Progenitor cell of endocrine pancreas (in vitro differentiated cells): Measurements from ENCODE around the gene CNOT2. TPM values are rescaled to one million over a fixed set of nuclear protein-coding genes. Genes with fewer than 3 reads are reported as not detected.

Experiments
- DNase-seq: peaks from one replicate; pipeline ENCODE4 v3.0.0; 2021; ENCODE audit warnings: low spot score; ENCODE audit not compliant: unreplicated experiment
- H3K27ac Mint-ChIP-seq: 2 replicates; pipeline ENCODE4 v1.8.0; 2021; ENCODE audit warnings: mild to moderate bottlenecking, moderate library complexity, mixed read lengths
- H3K27me3 Mint-ChIP-seq: 2 replicates; pipeline ENCODE4 v1.8.0; 2021; ENCODE audit warnings: mixed read lengths
- H3K36me3 Mint-ChIP-seq: 2 replicates; pipeline ENCODE4 v1.8.0; 2022; ENCODE audit warnings: mixed read lengths; ENCODE audit not compliant: insufficient read depth
- H3K4me1 Mint-ChIP-seq: 2 replicates; pipeline ENCODE4 v1.8.0; 2021; ENCODE audit warnings: low read depth, mixed read lengths
- H3K4me3 Mint-ChIP-seq: 2 replicates; pipeline ENCODE4 v1.8.0; 2021; ENCODE audit warnings: low read depth, mild to moderate bottlenecking, moderate library complexity, mixed read lengths
- H3K9me3 Mint-ChIP-seq: 2 replicates; pipeline ENCODE4 v1.8.0; 2021; ENCODE audit warnings: low read depth, mixed read lengths
- total RNA-seq: library from RNA; stranded (reverse); gene quantifications from 2 replicates; pipeline ENCODE4 v1.2.1, GENCODE V29; 2021
- TF ChIP-seq, protein P1 (sequence below): fragments of 200-600 bp; sonication (generic); IDR thresholded peaks from one replicate; pipeline ENCODE4 v1.5.0; 2021; ENCODE audit warnings: antibody characterized with exemption, mild to moderate bottlenecking; ENCODE audit not compliant: unreplicated experiment

Gene CNOT2
- total RNA-seq, 1 donor from 2014 or later = 128 TPM

DNA sequence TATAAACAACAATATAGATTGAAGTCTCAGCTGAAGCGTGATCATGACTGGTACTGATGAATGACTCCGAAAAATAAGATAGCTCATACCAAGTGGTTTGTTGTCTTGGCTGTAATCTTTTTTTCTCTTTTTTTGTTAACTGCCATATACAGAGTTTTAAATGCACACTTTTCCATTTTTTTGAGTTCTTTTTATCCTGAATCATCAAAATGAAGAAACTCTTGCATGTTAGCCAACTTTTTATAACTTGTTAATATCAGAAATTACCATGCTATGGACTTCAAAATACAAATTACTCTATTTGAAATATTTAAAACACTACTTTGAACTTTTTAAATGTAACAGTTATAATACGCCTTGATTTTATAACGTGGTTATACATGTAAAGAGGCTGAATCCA, 112.7 kb downstream of the CNOT2 start:
- Mint-ChIP-seq H3K4me1 (peaks cover 2% of the 10 kb centered on the region), H3K36me3 (peaks cover 10% of the 10 kb centered on the region), H3K27me3 (no peaks in the 10 kb centered on the region), H3K27ac (no peak overlapping the region), H3K4me3 (no peak overlapping the region), H3K9me3 (no peaks in the 10 kb centered on the region)
- TF ChIP-seq, protein P1, sequence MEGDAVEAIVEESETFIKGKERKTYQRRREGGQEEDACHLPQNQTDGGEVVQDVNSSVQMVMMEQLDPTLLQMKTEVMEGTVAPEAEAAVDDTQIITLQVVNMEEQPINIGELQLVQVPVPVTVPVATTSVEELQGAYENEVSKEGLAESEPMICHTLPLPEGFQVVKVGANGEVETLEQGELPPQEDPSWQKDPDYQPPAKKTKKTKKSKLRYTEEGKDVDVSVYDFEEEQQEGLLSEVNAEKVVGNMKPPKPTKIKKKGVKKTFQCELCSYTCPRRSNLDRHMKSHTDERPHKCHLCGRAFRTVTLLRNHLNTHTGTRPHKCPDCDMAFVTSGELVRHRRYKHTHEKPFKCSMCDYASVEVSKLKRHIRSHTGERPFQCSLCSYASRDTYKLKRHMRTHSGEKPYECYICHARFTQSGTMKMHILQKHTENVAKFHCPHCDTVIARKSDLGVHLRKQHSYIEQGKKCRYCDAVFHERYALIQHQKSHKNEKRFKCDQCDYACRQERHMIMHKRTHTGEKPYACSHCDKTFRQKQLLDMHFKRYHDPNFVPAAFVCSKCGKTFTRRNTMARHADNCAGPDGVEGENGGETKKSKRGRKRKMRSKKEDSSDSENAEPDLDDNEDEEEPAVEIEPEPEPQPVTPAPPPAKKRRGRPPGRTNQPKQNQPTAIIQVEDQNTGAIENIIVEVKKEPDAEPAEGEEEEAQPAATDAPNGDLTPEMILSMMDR = no peak
- DNase-seq = no peak

DNA sequence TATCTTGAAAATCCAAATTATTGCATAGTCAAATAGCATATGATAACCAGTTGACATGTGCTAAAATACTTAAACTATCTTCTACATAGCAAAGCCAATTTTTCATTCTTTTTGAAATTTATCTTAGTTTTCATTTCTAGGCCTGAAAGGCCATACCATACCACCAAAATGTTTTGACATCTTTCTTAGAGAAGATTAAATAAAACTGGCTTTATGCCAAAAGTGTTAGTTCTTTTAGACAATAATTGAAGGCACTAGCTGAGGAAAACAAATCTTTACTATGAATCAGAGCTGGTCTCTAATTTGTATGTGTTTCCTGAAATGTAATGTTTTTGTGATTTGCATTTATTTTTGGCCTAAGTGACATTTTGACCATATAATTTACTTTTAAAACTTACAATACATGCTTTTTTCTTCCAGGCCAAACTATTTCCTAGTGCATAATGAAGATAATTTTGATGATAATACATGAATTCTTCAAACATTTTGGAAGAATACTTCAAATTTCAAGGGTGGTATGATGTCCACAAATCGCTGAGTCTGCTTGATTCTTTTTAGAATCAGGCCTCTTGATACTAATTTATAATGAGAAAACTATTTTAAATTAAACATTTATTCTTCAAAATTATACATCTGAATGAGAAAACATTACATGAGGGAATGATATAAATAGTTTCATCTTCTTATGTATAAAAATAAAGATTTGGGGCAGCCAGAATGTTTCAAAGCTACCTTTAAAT, 116.4 kb downstream of the CNOT2 start:
- no peak for DNase-seq
- H3K4me3 Mint-ChIP-seq = no peak overlapping the region
- H3K9me3 Mint-ChIP-seq = no peaks in the 10 kb centered on the region
- TF ChIP-seq, protein P1 = no peak
- H3K27me3 Mint-ChIP-seq = peaks cover 17% of the 10 kb centered on the region
- no peak overlapping the region for H3K27ac Mint-ChIP-seq
- H3K36me3 Mint-ChIP-seq = peaks cover under 1% of the 10 kb centered on the region
- peaks cover 2% of the 10 kb centered on the region for H3K4me1 Mint-ChIP-seq

DNA sequence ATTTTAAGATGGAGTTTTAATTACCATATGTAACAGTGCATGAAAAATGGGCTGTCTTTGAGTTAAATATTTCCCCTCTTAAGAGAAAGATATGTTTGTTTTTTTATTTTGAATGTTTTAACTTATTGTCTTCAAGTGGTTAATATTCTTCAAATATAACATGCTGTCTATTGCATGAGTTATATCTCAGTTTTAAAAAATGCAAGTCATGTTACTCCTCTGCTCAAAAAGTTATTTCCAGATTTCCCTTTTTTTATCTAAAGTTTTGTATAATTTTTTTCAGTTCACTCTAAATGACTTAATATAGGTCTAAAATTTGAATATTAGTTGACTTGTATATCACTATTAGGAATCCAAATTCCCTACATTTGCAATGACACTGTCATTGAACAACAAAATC, 117.0 kb downstream of the CNOT2 start:
- Mint-ChIP-seq H3K9me3 (no peaks in the 10 kb centered on the region), H3K27ac (no peak overlapping the region), H3K36me3 (no peaks in the 10 kb centered on the region), H3K4me1 (peaks cover 5% of the 10 kb centered on the region), H3K4me3 (no peak overlapping the region), H3K27me3 (peaks cover 23% of the 10 kb centered on the region)
- no peak for DNase-seq
- TF ChIP-seq, protein P1 = no peak

DNA sequence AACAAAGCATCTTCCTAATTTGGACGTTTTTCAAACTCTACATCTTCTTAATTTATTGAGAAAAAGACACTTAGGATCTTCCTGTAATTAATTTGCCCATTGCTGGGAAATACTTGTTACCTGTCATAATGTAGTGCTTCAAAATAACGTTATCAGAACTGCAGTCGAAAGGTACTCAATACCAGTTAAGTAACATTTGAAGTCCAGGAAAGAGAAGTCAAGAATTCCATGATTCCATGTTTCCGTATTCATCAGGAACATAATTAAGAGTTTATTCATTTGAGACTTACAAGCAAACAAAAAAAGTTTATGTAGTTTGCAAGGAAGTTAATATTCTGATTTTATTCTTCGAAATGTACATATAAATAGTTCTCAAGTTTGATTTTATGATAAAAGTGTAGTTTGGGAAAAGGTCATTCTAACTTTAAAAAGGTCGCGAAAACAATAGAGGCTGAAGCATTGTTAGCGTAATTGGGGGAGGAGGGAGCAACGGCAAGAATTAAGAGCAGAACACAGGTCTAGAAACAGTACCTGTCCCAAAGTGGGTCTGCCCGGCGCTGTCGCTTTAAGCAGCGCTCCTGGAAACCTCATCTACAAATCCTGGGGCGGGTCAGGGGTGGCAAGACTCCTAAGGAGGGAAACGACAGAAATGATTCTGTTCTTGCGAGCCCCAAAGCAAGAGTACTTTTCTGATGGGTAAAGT, 121.6 kb downstream of the CNOT2 start:
- Mint-ChIP-seq H3K27ac (peak overlapping the region; percentile 88), H3K4me3 (peak overlapping the region; percentile 77), H3K36me3 (no peaks in the 10 kb centered on the region), H3K9me3 (no peaks in the 10 kb centered on the region), H3K27me3 (peaks cover 25% of the 10 kb centered on the region), H3K4me1 (peaks cover 10% of the 10 kb centered on the region)
- DNase-seq = no peak
- TF ChIP-seq, protein P1 = no peak

GRCh38 chr12:70365398-70365647, 122.1 kb downstream of the CNOT2 start:
- Mint-ChIP-seq H3K4me3 (peak overlapping the region; percentile 77), H3K27me3 (peaks cover 25% of the 10 kb centered on the region), H3K4me1 (peaks cover 10% of the 10 kb centered on the region), H3K9me3 (no peaks in the 10 kb centered on the region), H3K36me3 (no peaks in the 10 kb centered on the region), H3K27ac (peak overlapping the region; percentile 33)
- no peak for DNase-seq
- TF ChIP-seq, protein P1 = no peak
